ENCODE data around the gene CPT1B. TPM values are rescaled to one million over a fixed set of nuclear protein-coding genes. Genes with fewer than 3 reads are reported as not detected.

CPT1B gene
- total and polyA plus RNA-seq, 10 of the 15 experiments (the other 5 are each of a cell fraction or from before 2014, with no cell fraction given): 3.5 to 54.0 (median 21.7) TPM

DNA sequence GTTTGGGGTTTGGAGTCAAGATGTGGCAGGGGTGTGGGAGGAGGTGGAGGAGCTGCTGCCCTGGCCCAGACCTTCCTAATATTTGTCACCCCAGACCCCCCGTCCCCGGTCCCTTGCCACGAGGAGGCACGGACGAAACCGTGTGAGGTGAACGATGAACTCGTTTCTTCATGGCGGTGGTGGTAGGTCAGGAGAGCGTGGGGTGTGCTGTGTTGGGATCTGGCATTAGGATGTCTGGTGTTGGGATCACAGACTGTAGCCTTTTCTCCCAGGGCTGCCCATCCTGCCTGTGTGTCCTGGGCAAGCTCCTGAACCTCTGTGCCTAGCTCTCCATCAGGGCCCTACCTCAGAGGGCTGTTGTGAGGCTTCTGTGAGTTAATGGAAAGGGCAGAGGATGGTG is 30.8 kb upstream of the CPT1B start:
- H3K4me3 ChIP-seq: no peak overlapping the region
- no peak overlapping the region for H2AFZ ChIP-seq (ENCODE audit: control insufficient read depth, low read depth, low read length)
- no peaks in the 10 kb centered on the region for H3K4me1 ChIP-seq (ENCODE audit: control insufficient read depth, insufficient read depth, low read length)
- intact Hi-C loops (cut with micrococcal nuclease; ENCODE audit: unreplicated experiment) (no loop called here), in situ Hi-C loops (cut with MboI) (no loop called here)
- ChIA-PET POLR2A (no interaction called here), RAD21 (ENCODE audit: unreplicated experiment) (no interaction called here), CTCF (interaction anchor here (0.9 kb wide), 1 partner anchor 11 kb away, joined by 5 read pairs; no protein-coding TSS in a partner anchor), SMC1A (ENCODE audit: uncharacterized antibody, unreplicated experiment) (no interaction called here)
- no TSS peak for BruUV-seq (replicated peaks)
- no peaks in the 10 kb centered on the region for H3K36me3 ChIP-seq (ENCODE audit: control insufficient read depth in 2 of 2, insufficient read depth in 2 of 2, low read length in 1 of 2)
- DNase-seq (ENCODE audit: low read depth, low spot score) (no peak), ATAC-seq (no peak), FAIRE-seq (no peak)
- H3K9ac ChIP-seq (ENCODE audit: control insufficient read depth, insufficient read depth, low read length): no peak overlapping the region
- H3K79me2 ChIP-seq (ENCODE audit: control insufficient read depth, insufficient read depth, low read length): no peaks in the 10 kb centered on the region
- no peaks in the 10 kb centered on the region; a peak in 2 of 4 replicates for H3K27me3 ChIP-seq (replicated peaks in 1 of 2; ENCODE audit: control insufficient read depth in 2 of 2, insufficient read depth in 2 of 2, low read length in 1 of 2)
- WGBS (ENCODE audit: insufficient coverage, insufficient replicate concordance, low lambda C conversion rate, missing lambda C conversion rate): 45% methylated on average over 10 of the region's 10 CpGs
- H3K27ac ChIP-seq (ENCODE audit: control insufficient read depth, insufficient read depth): no peak overlapping the region
- no peaks in the 10 kb centered on the region for H4K20me1 ChIP-seq (ENCODE audit: control insufficient read depth, insufficient read depth)
- H3K4me2 ChIP-seq (ENCODE audit: control insufficient read depth, insufficient read depth): no peak overlapping the region
- no peaks in the 10 kb centered on the region for H3K9me3 ChIP-seq (replicated peaks; ENCODE audit: control insufficient read depth, insufficient read depth, low read length)
- TF ChIP-seq NR2C2 (IDR thresholded peaks at IDR 0.05; ENCODE audit: borderline replicate concordance, control insufficient read depth, insufficient read length, low read depth): no peak
- TF ChIP-seq, protein P1, sequence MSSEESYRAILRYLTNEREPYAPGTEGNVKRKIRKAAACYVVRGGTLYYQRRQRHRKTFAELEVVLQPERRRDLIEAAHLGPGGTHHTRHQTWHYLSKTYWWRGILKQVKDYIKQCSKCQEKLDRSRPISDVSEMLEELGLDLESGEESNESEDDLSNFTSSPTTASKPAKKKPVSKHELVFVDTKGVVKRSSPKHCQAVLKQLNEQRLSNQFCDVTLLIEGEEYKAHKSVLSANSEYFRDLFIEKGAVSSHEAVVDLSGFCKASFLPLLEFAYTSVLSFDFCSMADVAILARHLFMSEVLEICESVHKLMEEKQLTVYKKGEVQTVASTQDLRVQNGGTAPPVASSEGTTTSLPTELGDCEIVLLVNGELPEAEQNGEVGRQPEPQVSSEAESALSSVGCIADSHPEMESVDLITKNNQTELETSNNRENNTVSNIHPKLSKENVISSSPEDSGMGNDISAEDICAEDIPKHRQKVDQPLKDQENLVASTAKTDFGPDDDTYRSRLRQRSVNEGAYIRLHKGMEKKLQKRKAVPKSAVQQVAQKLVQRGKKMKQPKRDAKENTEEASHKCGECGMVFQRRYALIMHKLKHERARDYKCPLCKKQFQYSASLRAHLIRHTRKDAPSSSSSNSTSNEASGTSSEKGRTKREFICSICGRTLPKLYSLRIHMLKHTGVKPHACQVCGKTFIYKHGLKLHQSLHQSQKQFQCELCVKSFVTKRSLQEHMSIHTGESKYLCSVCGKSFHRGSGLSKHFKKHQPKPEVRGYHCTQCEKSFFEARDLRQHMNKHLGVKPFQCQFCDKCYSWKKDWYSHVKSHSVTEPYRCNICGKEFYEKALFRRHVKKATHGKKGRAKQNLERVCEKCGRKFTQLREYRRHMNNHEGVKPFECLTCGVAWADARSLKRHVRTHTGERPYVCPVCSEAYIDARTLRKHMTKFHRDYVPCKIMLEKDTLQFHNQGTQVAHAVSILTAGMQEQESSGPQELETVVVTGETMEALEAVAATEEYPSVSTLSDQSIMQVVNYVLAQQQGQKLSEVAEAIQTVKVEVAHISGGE (CRISPR knock-in tag; IDR thresholded peaks at IDR 0.05): no peak
- TF ChIP-seq, protein P2, sequence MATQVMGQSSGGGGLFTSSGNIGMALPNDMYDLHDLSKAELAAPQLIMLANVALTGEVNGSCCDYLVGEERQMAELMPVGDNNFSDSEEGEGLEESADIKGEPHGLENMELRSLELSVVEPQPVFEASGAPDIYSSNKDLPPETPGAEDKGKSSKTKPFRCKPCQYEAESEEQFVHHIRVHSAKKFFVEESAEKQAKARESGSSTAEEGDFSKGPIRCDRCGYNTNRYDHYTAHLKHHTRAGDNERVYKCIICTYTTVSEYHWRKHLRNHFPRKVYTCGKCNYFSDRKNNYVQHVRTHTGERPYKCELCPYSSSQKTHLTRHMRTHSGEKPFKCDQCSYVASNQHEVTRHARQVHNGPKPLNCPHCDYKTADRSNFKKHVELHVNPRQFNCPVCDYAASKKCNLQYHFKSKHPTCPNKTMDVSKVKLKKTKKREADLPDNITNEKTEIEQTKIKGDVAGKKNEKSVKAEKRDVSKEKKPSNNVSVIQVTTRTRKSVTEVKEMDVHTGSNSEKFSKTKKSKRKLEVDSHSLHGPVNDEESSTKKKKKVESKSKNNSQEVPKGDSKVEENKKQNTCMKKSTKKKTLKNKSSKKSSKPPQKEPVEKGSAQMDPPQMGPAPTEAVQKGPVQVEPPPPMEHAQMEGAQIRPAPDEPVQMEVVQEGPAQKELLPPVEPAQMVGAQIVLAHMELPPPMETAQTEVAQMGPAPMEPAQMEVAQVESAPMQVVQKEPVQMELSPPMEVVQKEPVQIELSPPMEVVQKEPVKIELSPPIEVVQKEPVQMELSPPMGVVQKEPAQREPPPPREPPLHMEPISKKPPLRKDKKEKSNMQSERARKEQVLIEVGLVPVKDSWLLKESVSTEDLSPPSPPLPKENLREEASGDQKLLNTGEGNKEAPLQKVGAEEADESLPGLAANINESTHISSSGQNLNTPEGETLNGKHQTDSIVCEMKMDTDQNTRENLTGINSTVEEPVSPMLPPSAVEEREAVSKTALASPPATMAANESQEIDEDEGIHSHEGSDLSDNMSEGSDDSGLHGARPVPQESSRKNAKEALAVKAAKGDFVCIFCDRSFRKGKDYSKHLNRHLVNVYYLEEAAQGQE (IDR thresholded peaks at IDR 0.05; ENCODE audit: low read depth, low read length): no peak
- TF ChIP-seq MYC (IDR thresholded peaks at IDR 0.05; ENCODE audit: insufficient read depth, insufficient read length, insufficient replicate concordance, low read length, severe bottlenecking): no peak
- TF ChIP-seq WRNIP1 (IDR thresholded peaks at IDR 0.05; ENCODE audit: borderline replicate concordance, low read depth, low read length): no peak
- no peak for TF ChIP-seq ZZZ3 (IDR thresholded peaks at IDR 0.05; ENCODE audit: control insufficient read depth, insufficient read length, low read depth)
- TF ChIP-seq RAD51 (IDR thresholded peaks at IDR 0.05): no peak
- no peak for TF ChIP-seq NFIC (IDR thresholded peaks at IDR 0.05; ENCODE audit: low read depth, low read length)
- no peak for TF ChIP-seq BRCA1 (IDR thresholded peaks at IDR 0.05; ENCODE audit: low read depth, low read length)
- no peak for TF ChIP-seq RAD21 (IDR thresholded peaks at IDR 0.05; ENCODE audit: insufficient read depth, low read depth, low read length)
- no peak for TF ChIP-seq HDAC6 (IDR thresholded peaks at IDR 0.05; ENCODE audit: unreplicated experiment)
- no peak for TF ChIP-seq MXI1 (IDR thresholded peaks at IDR 0.05; ENCODE audit: low read depth, low read length)
- TF ChIP-seq YY1 (IDR thresholded peaks at IDR 0.05; ENCODE audit: low read depth, low read length): no peak
- TF ChIP-seq, protein P3, sequence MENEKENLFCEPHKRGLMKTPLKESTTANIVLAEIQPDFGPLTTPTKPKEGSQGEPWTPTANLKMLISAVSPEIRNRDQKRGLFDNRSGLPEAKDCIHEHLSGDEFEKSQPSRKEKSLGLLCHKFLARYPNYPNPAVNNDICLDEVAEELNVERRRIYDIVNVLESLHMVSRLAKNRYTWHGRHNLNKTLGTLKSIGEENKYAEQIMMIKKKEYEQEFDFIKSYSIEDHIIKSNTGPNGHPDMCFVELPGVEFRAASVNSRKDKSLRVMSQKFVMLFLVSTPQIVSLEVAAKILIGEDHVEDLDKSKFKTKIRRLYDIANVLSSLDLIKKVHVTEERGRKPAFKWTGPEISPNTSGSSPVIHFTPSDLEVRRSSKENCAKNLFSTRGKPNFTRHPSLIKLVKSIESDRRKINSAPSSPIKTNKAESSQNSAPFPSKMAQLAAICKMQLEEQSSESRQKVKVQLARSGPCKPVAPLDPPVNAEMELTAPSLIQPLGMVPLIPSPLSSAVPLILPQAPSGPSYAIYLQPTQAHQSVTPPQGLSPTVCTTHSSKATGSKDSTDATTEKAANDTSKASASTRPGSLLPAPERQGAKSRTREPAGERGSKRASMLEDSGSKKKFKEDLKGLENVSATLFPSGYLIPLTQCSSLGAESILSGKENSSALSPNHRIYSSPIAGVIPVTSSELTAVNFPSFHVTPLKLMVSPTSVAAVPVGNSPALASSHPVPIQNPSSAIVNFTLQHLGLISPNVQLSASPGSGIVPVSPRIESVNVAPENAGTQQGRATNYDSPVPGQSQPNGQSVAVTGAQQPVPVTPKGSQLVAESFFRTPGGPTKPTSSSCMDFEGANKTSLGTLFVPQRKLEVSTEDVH (IDR thresholded peaks at IDR 0.05; ENCODE audit: low read depth, partially characterized antibody): no peak
